HCT116 (cell line): ENCODE results near the gene GADD45G.

Experiments
- CTCF ChIP-seq, 3 experiments: fragments of 200-600 bp in 1 of 3; sonication (generic) in 1 of 3; IDR thresholded peaks in 2 of 3; conservative IDR thresholded peaks in 1 of 3; 2 replicates each; pipeline ENCODE4 v1.5.1; 2012 to 2017; ENCODE audit warnings: low read depth in 2 of 3, low read length in 2 of 3, antibody characterized with exemption in 1 of 3, borderline replicate concordance in 1 of 3, control low read depth in 1 of 3, mild to moderate bottlenecking in 1 of 3, mixed read lengths in 1 of 3, mixed run types in 1 of 3, moderate library complexity in 1 of 3; ENCODE audit not compliant: insufficient read depth in 1 of 3
- POLR2A ChIP-seq: IDR thresholded peaks from 2 replicates; pipeline ENCODE4 v1.7.0; 2011; ENCODE audit warnings: borderline replicate concordance; ENCODE audit not compliant: insufficient read depth, insufficient read length; ENCODE audit errors: extremely low read depth
- POLR2AphosphoS5 ChIP-seq: IDR thresholded peaks from 2 replicates; pipeline ENCODE4 v1.6.1; 2011; ENCODE audit warnings: mild to moderate bottlenecking, low read depth, low read length, moderate library complexity
- SRF ChIP-seq: IDR thresholded peaks from 2 replicates; pipeline ENCODE4 v1.6.1; 2012; ENCODE audit warnings: low read depth
- TF ChIP-seq, protein P1 (sequence below): IDR thresholded peaks from 2 replicates; pipeline ENCODE4 v1.6.1; 2011; ENCODE audit warnings: mild to moderate bottlenecking, low read length, moderate library complexity; ENCODE audit not compliant: insufficient replicate concordance; ENCODE audit errors: extremely low read depth

- TF ChIP-seq, protein P1, sequence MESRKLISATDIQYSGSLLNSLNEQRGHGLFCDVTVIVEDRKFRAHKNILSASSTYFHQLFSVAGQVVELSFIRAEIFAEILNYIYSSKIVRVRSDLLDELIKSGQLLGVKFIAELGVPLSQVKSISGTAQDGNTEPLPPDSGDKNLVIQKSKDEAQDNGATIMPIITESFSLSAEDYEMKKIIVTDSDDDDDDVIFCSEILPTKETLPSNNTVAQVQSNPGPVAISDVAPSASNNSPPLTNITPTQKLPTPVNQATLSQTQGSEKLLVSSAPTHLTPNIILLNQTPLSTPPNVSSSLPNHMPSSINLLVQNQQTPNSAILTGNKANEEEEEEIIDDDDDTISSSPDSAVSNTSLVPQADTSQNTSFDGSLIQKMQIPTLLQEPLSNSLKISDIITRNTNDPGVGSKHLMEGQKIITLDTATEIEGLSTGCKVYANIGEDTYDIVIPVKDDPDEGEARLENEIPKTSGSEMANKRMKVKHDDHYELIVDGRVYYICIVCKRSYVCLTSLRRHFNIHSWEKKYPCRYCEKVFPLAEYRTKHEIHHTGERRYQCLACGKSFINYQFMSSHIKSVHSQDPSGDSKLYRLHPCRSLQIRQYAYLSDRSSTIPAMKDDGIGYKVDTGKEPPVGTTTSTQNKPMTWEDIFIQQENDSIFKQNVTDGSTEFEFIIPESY: no peak
- TF ChIP-seq POLR2AphosphoS5: no peak
- TF ChIP-seq SRF: no peak
- no peak for TF ChIP-seq CTCF (IDR thresholded peaks at IDR 0.05 in 2 of 3, conservative IDR thresholded peaks at IDR 0.05 in 1 of 3; ENCODE audit: borderline replicate concordance in 1 of 3, insufficient read depth in 1 of 3, low read depth in 2 of 3, low read length in 2 of 3)
- TF ChIP-seq POLR2A: no peak
Observed at GRCh38 chr9:89558196-89558899, 46.5 kb upstream of the GADD45G start.
